Astrocyte of the cerebellum (primary cell): ENCODE results near the gene SNX17.

Experiments
- DNase-seq: peaks from one replicate; pipeline ENCODE4 v3.0.0-alpha.2; 2011; ENCODE audit warnings: low read depth
- H3K4me3 ChIP-seq: 2 replicates; pipeline ENCODE4 v1.5.1; 2011; ENCODE audit warnings: mild to moderate bottlenecking, low read depth, low read length, moderate library complexity
- in situ Hi-C: cut with HindIII; loops from 2 replicates; pipeline ENCODE4 v1.10.0; 2017; ENCODE audit warnings: low sequenced_read_pairs
- TF ChIP-seq, protein P1 (sequence below): IDR thresholded peaks from 2 replicates; pipeline ENCODE4 v1.5.1; 2012; ENCODE audit warnings: low read length, low read depth, moderate library complexity, mild to moderate bottlenecking; ENCODE audit errors: missing control alignments

Gene SNX17

GRCh38 chr2:27353762-27354596 is 16.4 kb upstream of the SNX17 start:
- in situ Hi-C loops = no loop called here
- no peak overlapping the region for H3K4me3 ChIP-seq
- TF ChIP-seq, protein P1, sequence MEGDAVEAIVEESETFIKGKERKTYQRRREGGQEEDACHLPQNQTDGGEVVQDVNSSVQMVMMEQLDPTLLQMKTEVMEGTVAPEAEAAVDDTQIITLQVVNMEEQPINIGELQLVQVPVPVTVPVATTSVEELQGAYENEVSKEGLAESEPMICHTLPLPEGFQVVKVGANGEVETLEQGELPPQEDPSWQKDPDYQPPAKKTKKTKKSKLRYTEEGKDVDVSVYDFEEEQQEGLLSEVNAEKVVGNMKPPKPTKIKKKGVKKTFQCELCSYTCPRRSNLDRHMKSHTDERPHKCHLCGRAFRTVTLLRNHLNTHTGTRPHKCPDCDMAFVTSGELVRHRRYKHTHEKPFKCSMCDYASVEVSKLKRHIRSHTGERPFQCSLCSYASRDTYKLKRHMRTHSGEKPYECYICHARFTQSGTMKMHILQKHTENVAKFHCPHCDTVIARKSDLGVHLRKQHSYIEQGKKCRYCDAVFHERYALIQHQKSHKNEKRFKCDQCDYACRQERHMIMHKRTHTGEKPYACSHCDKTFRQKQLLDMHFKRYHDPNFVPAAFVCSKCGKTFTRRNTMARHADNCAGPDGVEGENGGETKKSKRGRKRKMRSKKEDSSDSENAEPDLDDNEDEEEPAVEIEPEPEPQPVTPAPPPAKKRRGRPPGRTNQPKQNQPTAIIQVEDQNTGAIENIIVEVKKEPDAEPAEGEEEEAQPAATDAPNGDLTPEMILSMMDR = no peak
- no peak for DNase-seq

DNA sequence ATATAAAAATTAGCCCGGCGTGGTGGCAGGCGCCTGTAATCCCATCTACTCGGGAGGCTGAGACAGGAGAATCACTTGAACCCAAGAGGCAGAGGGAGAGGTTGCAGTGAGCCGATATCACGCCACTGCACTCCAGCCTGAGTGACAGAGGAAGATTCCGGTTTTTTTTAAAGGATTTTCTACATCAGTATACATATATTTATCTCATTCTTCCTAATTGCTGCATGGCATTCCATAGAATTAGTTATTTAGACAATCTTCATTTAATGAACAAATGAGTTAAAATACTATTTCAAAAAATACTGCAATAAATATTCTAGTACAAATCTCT is 15.9 kb upstream of the SNX17 start:
- DNase-seq = no peak
- in situ Hi-C loops = no loop called here

GRCh38 chr2:27356056-27356381 is 14.4 kb upstream of the SNX17 start:
- H3K4me3 ChIP-seq = peak overlapping the region; percentile 99
- no peak for DNase-seq
- TF ChIP-seq, protein P1 = no peak
- in situ Hi-C loops = no loop called here

More for the DNA sequence above, 15.9 kb upstream of the SNX17 start:
- TF ChIP-seq, protein P1 = no peak
- no peak overlapping the region for H3K4me3 ChIP-seq

DNA sequence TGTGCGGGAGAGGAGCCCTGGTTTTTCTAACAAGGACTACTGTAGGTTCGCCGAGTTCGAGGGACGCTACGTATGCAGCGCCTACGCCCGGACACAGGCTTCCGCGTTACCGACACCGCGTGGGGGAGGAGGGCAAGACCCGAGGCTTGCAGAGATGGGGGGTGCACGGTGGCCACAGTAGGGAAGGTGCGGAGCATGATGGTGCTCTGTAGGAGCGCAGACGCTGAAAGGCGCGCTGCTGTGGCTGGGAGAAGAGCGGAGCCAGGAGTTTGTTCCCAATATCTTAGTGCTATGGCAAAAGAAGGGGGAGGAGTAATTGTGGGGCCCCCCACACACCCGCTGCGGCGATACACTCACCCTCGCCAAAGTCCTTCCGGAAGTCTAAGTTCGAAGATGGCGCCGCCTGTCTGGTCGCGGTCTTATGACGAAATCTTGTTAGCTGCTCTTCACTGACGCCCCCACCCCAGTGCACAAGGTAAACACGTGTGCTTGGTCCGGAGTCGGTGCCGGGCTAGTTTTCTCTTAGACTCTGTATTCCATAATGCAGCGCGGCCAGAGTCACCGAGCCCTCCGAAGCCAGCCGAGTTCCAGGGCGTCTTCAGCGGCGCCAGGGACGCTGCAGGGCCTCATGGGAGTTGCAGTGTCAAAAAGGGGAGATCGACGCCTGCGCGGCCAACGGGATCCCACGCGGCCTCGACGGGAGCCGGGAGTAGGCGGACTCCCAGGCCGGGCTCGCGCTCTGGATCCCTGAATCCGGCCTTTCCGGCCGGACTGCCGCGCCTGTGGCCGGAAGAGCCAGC is 13.8 kb upstream of the SNX17 start, which contains the start of gene GTF3C2:
GTF3C2 (minus strand) TSS at position 383 of the 800 bp plus-strand sequence. CDS start 13,210 bp downstream, outside the sequence.
- DNase-seq = peak; percentile 98
- TF ChIP-seq, protein P1 = no peak
- in situ Hi-C loops = no loop called here
- peak within 1 kb of the TSS; percentile 99 for H3K4me3 ChIP-seq

DNA sequence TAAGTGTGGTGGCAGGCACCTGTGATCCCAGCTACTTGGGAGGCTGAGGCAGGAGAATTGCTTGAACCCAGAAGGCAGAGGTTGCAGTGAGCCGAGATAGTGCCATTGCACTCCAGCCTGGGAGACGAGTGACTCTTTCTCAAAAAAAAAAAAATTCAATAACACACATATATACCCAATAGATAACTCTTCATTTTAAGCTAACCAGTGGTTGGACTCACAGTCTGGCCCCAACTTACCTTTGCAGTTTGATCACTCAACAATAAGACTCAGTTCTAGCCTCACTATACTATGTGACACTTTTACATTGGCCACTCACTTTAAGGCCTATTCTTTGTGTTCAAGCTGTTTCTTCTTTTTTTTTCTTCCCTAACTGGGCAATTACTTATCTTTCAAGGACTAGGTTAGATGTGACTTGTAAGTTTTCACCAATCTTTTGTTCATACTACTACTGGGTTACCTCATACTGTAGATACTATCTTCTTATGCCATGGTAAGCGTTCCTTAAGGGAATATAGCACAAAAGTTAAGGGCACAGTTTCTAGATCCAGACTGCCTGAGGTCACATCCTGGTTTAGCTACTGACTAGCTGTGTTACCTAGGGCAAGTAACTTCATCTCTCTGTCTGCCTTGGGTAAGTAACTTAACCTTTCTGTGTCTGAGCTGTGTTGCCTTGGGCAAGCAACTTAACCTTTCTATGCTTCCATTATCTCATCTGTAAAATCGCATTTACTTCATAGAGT is 7.6 kb upstream of the SNX17 start:
- in situ Hi-C loops = no loop called here
- no peak overlapping the region for H3K4me3 ChIP-seq
- no peak for DNase-seq
- TF ChIP-seq, protein P1 = no peak

GRCh38 chr2:27363933-27364332 is 6.5 kb upstream of the SNX17 start:
- no peak for DNase-seq
- no peak overlapping the region for H3K4me3 ChIP-seq
- TF ChIP-seq, protein P1 = no peak
- in situ Hi-C loops = no loop called here
